Right lobe of liver (tissue), 4 donors: ENCODE data around the gene ANKRD18A.

Experiments
- POLR2A ChIP-seq: fragments of 450-650 bp; IDR thresholded peaks from one replicate; pipeline ENCODE4 v1.6.1; 2017; ENCODE audit warnings: antibody characterized with exemption, mild to moderate bottlenecking
- TF ChIP-seq, protein P1 (sequence below), 4 donors: fragments of 200-600 bp in 3 of 4; fragments of 450-650 bp in 1 of 4; IDR thresholded peaks; one replicate each; pipeline versions ENCODE4 v1.5.1 to v1.8.0; 2016 to 2022; ENCODE audit warnings: antibody characterized with exemption in 4 of 4, mild to moderate bottlenecking in 2 of 4
- donor health status: DM: no; HTN: no; CAD: no.
- donor health status: DM: no; HTN: no; CAD: no.
- donor health status: DM: no; HTN: yes; CAD: no.

- TF ChIP-seq, protein P1, sequence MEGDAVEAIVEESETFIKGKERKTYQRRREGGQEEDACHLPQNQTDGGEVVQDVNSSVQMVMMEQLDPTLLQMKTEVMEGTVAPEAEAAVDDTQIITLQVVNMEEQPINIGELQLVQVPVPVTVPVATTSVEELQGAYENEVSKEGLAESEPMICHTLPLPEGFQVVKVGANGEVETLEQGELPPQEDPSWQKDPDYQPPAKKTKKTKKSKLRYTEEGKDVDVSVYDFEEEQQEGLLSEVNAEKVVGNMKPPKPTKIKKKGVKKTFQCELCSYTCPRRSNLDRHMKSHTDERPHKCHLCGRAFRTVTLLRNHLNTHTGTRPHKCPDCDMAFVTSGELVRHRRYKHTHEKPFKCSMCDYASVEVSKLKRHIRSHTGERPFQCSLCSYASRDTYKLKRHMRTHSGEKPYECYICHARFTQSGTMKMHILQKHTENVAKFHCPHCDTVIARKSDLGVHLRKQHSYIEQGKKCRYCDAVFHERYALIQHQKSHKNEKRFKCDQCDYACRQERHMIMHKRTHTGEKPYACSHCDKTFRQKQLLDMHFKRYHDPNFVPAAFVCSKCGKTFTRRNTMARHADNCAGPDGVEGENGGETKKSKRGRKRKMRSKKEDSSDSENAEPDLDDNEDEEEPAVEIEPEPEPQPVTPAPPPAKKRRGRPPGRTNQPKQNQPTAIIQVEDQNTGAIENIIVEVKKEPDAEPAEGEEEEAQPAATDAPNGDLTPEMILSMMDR (IDR thresholded peaks at IDR 0.05) = no peak
- no peak for TF ChIP-seq POLR2A
These were observed 2.6 kb upstream of the ANKRD18A start for GRCh38 chr9:38622951-38623350.
